ENCODE results near the gene GAS6. TPM values are rescaled to one million over a fixed set of nuclear protein-coding genes. Genes with fewer than 3 reads are reported as not detected.

GAS6 gene
- total RNA-seq, 3 donors from 2014 or later: 101 to 168 (median 113) TPM

GRCh38 chr13:113806526-113806925 is 57.4 kb downstream of the GAS6 start:
- TF ChIP-seq CTCF (IDR thresholded peaks at IDR 0.05): no peak
- DNase-seq: no peak
- no peaks in the 10 kb centered on the region for H3K36me3 ChIP-seq (ENCODE audit: low read depth)
- H3K9me3 ChIP-seq: peaks cover 5% of the 10 kb centered on the region
- no peaks in the 10 kb centered on the region for H3K4me1 ChIP-seq (ENCODE audit: low read depth)
- no peak overlapping the region for H3K4me3 ChIP-seq
- intact Hi-C loops (cut with DNase I, micrococcal nuclease): no loop called here
- ATAC-seq: no peak

- intact Hi-C loops (cut with DNase I, micrococcal nuclease): no loop called here
- TF ChIP-seq CTCF (IDR thresholded peaks at IDR 0.05): no peak
- H3K9me3 ChIP-seq: peaks cover 5% of the 10 kb centered on the region
- DNase-seq (peak in 1 of 3 donors; percentile 40), ATAC-seq (no peak)
- H3K36me3 ChIP-seq (ENCODE audit: low read depth): no peaks in the 10 kb centered on the region
- H3K4me1 ChIP-seq (ENCODE audit: low read depth): no peaks in the 10 kb centered on the region
- H3K4me3 ChIP-seq: no peak overlapping the region
These were observed 57.8 kb downstream of the GAS6 start for GRCh38 chr13:113806104-113806471.

- Histone ChIP-seq H3K4me1 (ENCODE audit: low read depth) (no peaks in the 10 kb centered on the region), H3K36me3 (ENCODE audit: low read depth) (no peaks in the 10 kb centered on the region), H3K4me3 (no peak overlapping the region), H3K9me3 (peaks cover 5% of the 10 kb centered on the region)
- intact Hi-C loops (cut with DNase I, micrococcal nuclease): no loop called here
- no peak for TF ChIP-seq CTCF (IDR thresholded peaks at IDR 0.05)
- ATAC-seq: no peak
- peak in 1 of 3 donors; percentile 9 for DNase-seq
These were observed 58.3 kb downstream of the GAS6 start for GRCh38 chr13:113805431-113806103.

- TF ChIP-seq CTCF (IDR thresholded peaks at IDR 0.05): no peak
- Histone ChIP-seq H3K4me3 (no peak overlapping the region), H3K9me3 (peaks cover 5% of the 10 kb centered on the region), H3K36me3 (ENCODE audit: low read depth) (no peaks in the 10 kb centered on the region), H3K4me1 (ENCODE audit: low read depth) (no peaks in the 10 kb centered on the region)
- intact Hi-C loops (cut with DNase I, micrococcal nuclease): no loop called here
- ATAC-seq (no peak), DNase-seq (peak in 1 of 3 donors; percentile 8)
These were observed 59.0 kb downstream of the GAS6 start for GRCh38 chr13:113804703-113805430.

- no peak for TF ChIP-seq CTCF (IDR thresholded peaks at IDR 0.05)
- Histone ChIP-seq H3K36me3 (ENCODE audit: low read depth) (no peaks in the 10 kb centered on the region), H3K4me3 (no peak overlapping the region), H3K4me1 (ENCODE audit: low read depth) (no peaks in the 10 kb centered on the region), H3K9me3 (peaks cover 5% of the 10 kb centered on the region)
- no peak for ATAC-seq
- intact Hi-C loops (cut with DNase I, micrococcal nuclease): no loop called here
- peak in 1 of 3 donors; percentile 14 for DNase-seq
These were observed 59.7 kb downstream of the GAS6 start for GRCh38 chr13:113804017-113804702.
